Stimulated activated CD8-positive, alpha-beta memory T cell treated with anti-CD3 and anti-CD28 coated beads, Interleukin-12 subunit alpha, Interleukin-12 subunit beta, amount 100 ng/mL, for 24 hours (primary cell): Measurements from ENCODE around the gene TEAD4.

ENCODE experiments used
- DNase-seq: peaks from one replicate; pipeline ENCODE4 v3.0.0-alpha.2; 2020; ENCODE audit errors: extremely low read depth

Gene TEAD4

DNA sequence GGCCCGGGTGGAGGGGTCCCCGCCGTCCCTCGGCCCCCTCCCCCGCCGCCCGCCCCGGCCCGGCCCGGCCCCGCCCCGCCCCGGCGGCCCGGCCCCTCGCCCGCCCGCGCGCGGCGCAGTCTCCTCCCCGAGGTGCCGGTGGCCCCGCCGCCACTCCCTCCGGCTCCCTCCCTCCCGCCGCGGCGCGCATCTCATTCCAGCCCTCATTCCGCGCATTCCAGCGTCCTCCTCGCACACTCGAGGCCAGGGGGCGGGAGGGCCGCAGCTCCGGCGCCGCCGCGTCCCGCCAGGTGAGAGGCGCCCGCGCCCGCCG is at the start of gene TEAD4:
TEAD4 (plus strand) TSS at position 206 of the 313 bp plus-strand sequence.
- DNase-seq: no peak

DNA sequence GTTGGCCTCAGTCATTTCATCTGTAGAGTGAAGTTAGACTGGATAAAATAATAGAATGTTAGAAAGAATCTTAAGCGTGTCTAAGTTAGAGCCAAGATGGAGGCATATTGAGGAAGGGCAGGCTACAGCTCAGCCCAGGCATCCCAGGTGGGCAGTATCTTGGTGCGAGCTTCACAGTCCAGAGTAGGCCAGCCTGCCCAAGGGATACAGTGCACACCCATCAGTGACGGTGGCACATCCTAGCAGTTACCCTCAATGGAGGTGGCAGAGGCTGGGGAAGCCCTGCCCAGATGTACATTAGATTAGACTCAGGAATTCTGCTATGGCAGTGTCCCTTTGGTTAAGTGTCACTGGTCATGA is 47.0 kb upstream of the TEAD4 start:
- DNase-seq: no peak

DNA sequence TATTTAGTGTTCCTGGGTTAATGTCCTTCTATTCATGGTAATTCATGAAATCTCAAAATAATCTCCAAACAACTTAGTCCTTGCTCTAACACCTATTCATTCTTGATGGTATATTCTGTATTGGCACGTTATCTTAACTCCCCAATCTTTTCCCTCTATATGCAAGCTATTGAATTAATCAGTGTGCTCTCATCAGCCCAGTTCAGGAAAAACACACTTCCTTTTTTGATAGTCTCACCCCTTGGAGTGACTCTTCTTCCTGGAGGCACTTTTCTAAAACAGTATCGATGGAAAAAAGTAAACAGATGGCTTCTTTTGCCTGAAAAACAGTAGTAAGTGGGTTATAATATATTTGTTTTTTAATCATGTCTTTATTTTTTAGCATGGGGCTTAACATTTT is 39.9 kb upstream of the TEAD4 start:
- no peak for DNase-seq

- no peak for DNase-seq
Observed at GRCh38 chr12:2922329-2922728, 36.9 kb upstream of the TEAD4 start.

GRCh38 chr12:2923057-2923456 is 36.1 kb upstream of the TEAD4 start:
- DNase-seq: no peak

DNA sequence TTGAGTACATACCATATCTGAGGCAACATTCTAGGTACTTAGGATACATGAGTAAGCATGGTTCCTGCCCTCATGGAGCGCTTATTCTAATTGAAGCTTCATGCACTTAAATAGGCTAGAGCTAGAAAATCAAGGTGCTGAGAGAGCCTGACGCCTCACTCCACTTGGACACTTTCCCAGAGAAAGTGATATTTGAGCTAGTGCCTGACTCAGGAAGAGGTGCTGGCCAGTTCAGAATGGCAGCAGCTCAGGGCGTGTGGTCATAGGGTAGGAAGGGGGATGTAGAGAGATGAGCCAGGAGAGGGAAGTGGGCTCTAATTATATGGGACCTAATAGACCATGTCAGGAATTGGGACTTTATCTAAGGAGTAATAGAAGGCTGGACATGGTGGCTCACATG is 35.2 kb upstream of the TEAD4 start:
- DNase-seq: no peak

DNA sequence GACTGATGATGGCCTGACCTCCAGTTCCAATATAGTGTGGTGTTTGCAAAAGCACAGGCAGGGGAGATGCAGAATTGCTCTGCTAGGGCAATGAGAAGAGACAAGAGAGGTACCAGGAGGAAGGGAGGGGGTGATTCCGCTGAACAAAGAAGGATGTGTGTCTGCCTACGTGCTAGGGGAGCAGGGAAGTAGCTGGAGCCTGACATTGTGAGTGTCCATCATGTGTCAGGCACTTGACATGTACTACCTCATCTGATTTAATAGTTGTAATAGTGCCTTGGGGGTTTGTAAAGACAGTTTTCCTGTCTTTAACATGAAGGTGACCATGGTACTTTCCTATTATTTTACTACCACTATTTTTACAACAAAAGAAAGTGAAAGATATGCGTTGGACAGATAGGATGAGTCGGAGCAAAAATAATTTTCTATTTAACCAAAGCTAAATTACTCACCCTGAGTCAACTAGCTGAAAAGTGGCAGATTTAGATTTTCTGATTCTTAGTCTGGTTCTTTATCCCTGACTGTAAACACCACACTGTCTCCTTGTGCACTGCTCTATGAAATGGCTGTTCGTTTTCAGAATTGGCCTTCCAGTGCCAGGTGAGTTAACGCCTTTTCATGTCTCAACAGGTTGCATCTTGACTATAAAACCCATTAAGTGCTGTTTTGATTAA is 33.7 kb upstream of the TEAD4 start:
- DNase-seq: no peak

- DNase-seq: no peak
Observed at GRCh38 chr12:2930865-2931264, 28.3 kb upstream of the TEAD4 start.

GRCh38 chr12:2933586-2933985 is 25.6 kb upstream of the TEAD4 start:
- no peak for DNase-seq

DNA sequence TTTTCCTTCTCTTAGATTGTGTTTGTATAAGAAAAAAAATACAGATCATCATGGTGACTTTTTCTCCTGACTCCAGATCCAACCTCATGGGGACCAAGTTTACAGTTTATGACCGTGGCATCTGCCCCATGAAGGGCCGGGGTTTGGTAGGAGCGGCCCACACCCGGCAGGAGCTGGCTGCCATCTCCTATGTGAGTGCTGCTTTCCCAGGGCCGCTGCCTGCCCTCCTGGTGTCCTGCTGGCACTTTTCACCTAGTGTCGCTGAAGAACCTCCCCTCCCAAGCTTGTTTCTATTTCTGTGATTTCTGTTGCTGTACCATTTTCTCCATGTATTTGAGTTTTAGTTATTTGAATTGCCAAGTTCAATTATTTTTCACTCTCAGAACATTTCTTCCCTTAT is 24.8 kb upstream of the TEAD4 start:
- no peak for DNase-seq

- DNase-seq: no peak
Observed at GRCh38 chr12:2936301-2936700, 22.9 kb upstream of the TEAD4 start.

GRCh38 chr12:2937500-2937899 is 21.7 kb upstream of the TEAD4 start:
- no peak for DNase-seq

GRCh38 chr12:2939191-2939590 is 20.0 kb upstream of the TEAD4 start:
- no peak for DNase-seq

DNA sequence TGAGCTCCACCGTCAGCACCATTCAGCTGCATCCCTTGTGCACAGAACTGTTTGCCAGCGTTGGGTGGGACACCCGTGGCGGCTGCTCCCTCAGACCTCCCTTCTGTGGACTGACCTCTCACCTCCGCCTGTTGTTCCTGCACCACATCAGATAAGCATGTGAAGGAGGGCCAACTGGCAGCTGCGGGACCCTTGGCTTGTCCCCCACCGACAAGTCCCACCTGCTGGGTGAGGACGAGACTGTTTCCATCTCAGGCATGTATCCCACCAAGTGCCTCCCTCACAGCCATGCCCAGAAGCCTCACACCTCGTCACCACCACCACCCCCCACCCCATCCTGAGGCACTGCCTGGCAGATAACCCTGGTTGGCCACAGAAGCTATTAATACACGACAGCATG is 18.6 kb upstream of the TEAD4 start:
- DNase-seq: no peak

- no peak for DNase-seq
Observed at GRCh38 chr12:2941524-2941923, 17.7 kb upstream of the TEAD4 start.

GRCh38 chr12:2944401-2945047 is 14.7 kb upstream of the TEAD4 start:
- no peak for DNase-seq

DNA sequence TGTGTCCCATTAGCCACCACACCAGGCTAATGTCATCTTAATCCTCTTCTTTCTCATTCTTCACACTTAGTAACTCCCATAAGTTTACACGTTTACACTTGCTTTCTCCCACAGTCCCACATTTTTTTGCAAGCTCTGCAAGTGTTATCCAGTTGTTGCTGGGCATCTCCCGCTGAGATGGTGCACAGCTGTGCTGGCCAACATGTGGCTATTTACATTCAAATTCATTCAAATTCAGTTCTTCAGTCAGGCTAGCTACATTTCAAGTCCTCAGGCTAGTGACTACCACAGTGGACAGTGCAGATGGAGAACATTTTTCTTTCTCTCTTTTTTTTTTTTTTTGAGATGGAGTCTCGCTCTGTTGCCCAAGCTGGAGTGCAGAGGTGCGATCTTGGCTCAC is 9.8 kb upstream of the TEAD4 start:
- no peak for DNase-seq

DNA sequence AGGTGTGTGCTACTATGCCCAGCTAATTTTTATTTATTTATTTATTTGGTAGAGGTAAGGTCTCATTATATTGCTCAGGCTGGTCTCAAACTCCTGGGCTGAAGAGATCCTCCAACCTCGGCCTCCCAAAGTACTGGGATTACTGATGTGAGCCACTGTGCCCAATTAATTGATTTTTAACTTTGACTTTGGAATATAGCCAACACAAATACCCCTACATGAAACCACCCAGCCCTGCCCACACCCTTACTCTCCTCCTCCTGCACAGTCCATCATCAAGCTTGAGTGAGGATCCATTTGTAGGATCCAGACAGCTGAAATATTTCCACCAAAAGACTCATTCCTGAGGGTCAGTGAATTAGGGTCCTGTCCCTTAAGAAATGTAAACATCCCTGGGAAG is 3.3 kb upstream of the TEAD4 start:
- DNase-seq: no peak

DNA sequence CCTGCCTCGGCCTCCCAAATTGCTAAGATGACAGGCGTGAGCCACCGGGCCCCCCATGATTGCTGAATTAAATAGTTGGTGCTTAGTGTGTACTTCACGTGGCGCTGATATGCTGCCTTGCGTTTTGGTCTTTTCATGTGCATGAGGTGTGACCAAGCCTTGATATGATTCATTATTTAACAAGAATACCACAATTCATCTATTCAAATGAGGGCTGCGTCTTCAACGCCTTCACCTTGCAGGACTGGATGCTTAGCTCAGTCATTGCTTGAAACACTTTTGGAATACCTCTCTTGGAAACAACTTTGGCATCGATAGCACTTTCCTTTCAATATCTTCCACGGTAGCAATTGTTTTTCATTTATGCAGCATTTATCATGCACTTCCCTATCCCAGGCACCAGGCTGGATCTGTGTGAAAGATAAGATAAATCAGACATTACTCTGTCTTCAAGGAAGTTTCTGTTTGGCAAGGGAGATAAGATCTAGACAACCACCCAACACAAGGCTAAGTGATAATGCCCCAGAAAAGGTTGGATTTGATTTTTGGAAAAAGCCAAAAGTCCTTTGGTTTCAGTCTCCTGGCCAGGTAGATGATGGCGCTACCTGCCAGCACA is 1.3 kb upstream of the TEAD4 start:
- DNase-seq: no peak

GRCh38 chr12:2958432-2959191 is 585 bp upstream of the TEAD4 start:
- DNase-seq: no peak

- no peak for DNase-seq
Observed at GRCh38 chr12:2959505-2960389, 550 bp downstream of the TEAD4 start.

- DNase-seq: no peak
Observed at GRCh38 chr12:2960390-2960956, 1.3 kb downstream of the TEAD4 start.
